ENCODE data around the gene UXS1.

DNA sequence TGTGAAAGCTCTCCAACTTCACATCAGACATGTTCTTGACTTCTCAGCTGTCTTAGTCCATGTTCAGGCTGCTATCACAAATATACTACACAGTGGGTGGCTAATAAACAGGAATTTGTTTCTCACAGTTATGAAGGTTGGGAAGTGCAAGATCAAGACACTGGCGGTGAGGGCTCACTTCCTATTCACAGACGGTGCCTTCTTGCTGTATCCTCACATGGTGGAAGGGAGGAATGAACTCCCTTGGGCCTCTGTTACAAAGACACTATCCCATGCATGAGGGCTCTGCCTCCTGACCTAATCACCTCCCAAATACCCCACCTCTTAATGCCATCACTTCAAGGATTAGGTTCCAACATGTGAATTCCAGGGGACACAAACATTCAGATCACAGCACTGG, 9.7 kb downstream of the UXS1 start:
- TF ChIP-seq POLR2A (IDR thresholded peaks at IDR 0.05; ENCODE audit: low read depth, low read length) = no peak
- TF ChIP-seq, protein P1, sequence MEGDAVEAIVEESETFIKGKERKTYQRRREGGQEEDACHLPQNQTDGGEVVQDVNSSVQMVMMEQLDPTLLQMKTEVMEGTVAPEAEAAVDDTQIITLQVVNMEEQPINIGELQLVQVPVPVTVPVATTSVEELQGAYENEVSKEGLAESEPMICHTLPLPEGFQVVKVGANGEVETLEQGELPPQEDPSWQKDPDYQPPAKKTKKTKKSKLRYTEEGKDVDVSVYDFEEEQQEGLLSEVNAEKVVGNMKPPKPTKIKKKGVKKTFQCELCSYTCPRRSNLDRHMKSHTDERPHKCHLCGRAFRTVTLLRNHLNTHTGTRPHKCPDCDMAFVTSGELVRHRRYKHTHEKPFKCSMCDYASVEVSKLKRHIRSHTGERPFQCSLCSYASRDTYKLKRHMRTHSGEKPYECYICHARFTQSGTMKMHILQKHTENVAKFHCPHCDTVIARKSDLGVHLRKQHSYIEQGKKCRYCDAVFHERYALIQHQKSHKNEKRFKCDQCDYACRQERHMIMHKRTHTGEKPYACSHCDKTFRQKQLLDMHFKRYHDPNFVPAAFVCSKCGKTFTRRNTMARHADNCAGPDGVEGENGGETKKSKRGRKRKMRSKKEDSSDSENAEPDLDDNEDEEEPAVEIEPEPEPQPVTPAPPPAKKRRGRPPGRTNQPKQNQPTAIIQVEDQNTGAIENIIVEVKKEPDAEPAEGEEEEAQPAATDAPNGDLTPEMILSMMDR (IDR thresholded peaks at IDR 0.05; ENCODE audit: extremely low read depth in 1 of 2, insufficient read depth in 1 of 2, low read depth in 1 of 2, low read length in 2 of 2) = no peak
- no peak for TF ChIP-seq FOS (IDR thresholded peaks at IDR 0.05; ENCODE audit: borderline replicate concordance, insufficient read depth, low read length)
